ENCODE data around the gene MAS1.
"Not testable (repeated sequence)": the region's sequence is repeated elsewhere in the genome, so short reads cannot be mapped to it uniquely, and the experiment has no call there.

- not testable (repeated sequence) for TF ChIP-seq TAF1, POLR2AphosphoS5, POLR2A, SPI1, POU2F2 (IDR thresholded peaks at IDR 0.05; ENCODE audit: low read depth, low read length)
These were observed 40.9 kb upstream of the MAS1 start for GRCh38 chr6:159849851-159850250.

Data from GM12891 (cell line).